EL (cell line): ENCODE measurements around the gene SBNO2.

Experiments
- DNase-seq: peaks from one replicate; pipeline ENCODE4 v3.0.0-alpha.2; 2016

The SBNO2 gene

GRCh38 chr19:1069009-1069779 lies 104.9 kb downstream of the SBNO2 start:
- DNase-seq: no peak

GRCh38 chr19:1068009-1069001 lies 105.8 kb downstream of the SBNO2 start:
- no peak for DNase-seq

GRCh38 chr19:1067341-1067957 lies 106.6 kb downstream of the SBNO2 start:
- no peak for DNase-seq

DNA sequence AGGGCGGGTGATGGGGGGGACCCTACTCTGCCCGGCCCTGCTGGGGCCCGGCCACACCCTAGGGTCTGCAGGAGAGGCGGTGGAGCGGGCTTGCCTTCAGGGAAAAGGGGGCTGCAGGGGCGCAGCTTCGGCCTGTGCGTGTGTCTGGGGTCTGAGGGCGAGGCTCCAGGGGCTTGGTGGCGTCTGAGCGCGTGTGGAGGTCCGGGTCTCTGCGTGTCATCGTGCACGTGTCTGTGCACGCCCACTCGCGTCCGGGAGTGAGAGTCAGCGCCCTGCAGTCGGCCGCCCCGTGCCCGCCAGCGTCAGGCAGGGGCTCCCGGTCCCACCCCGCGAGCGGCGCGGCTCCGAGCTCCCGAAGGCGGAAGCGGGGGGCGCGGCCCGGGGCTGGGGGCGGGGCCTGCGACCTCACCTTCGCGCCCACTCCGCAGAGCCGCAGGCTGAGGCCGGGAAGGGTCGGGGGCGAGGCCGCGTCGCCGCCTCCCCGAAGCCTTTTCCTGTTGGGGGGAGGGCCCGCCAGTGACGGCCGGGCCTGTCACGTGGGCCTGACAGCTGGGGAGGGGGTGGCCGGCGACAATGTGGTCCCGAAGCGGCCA lies 107.2 kb downstream of the SBNO2 start, which contains the start of gene ARHGAP45:
TSS of gene ARHGAP45 (plus strand) at position 420 of the 593 bp plus-strand sequence. CDS start 239 bp downstream, outside the sequence.
- no peak for DNase-seq

DNA sequence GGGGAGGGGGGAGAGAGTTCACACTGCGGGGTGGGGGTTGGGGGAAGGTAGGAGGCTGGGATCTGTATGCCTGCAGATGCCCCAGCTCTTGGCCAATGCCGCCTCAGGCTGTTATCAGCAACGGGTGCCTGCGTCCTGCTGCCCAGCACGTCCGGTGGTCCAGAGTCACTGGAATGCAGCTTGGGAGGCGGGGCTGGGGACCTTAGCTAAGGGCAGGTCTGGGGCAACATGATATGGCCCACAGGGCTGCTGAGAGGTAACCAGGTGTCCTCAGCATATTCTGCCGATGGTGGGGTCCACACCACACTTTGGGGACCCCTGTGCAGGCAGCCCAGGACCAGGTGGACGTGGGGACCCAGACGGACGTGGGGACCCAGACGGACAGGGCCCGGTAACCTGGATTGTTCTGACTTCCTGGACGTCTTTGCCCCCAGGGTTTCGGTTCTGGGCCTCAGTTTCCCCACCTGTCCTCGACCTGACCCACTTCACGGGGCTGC lies 107.8 kb downstream of the SBNO2 start:
- no peak for DNase-seq

GRCh38 chr19:1065606-1066109 lies 108.4 kb downstream of the SBNO2 start:
- no peak for DNase-seq

GRCh38 chr19:1064661-1065605 lies 109.1 kb downstream of the SBNO2 start:
- peak; percentile 65 for DNase-seq

- no peak for DNase-seq
Observed at GRCh38 chr19:1063909-1064660, 110.0 kb downstream of the SBNO2 start.

DNA sequence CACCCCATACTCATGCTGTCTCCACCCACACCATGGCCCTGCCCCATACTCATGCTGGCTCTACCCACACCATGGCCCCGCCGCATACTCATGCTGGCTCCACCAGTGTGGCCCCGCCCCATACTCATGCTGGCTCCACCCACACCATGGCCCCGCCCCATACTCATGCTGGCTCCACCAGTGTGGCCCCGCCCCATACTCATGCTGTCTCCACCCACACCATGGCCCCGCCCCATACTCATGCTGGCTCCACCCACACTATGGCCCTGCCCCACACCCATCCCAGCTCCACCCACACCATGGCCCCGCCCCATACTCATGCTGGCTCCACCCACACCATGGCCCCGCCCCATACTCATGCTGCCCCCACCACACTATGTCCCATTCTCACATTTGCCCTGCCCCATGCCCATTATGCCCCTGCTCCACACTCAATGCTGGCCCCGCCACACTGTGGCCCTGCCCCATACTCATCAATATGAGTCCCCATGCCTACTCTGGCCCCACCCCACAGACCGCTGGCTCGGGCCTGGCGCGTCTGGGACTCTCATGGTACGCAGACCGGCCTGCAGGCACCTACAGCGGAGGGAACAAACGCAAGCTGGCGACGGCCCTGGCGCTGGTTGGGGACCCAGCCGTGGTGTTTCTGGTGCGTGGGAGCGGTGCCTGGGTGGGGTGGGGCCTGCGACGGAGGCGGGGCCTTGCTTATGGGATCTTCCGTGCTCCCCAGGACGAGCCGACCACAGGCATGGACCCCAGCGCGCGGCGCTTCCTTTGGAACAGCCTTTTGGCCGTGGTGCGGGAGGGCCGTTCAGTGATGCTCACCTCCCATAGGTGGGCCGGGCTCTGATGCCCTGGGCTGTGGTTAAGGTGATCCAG lies 110.8 kb downstream of the SBNO2 start:
- DNase-seq: no peak

DNA sequence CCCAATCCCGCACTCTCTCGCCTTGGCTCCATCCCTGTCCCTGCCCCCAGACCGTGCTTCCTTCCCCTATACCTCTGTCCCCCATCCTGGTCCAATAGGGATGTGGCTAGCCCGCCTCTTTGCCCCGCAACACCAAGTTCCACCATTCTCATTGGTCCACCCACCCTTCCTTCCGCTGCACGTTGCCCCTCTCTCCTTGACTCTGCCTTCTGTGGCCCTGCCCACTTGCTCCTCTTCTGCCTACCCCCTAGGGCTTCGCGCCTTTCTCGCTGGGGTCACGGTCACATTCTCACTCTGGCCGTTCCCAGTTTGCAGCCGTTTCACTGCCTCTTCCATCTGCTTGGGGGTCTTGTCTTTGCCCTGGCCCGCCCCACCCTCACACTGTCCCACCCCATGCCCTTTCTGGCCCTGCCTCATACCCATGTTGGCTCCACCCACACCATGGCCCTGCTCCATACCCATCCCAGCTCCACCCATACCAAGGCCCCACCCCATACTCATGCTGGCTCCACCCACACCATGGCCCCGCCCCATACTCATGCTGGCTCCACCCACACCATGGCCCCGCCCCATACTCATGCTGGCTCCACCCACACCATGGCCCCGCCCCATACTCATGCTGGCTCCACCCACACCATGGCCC lies 111.6 kb downstream of the SBNO2 start:
- DNase-seq: no peak

GRCh38 chr19:1061987-1062386 lies 112.1 kb downstream of the SBNO2 start:
- DNase-seq: no peak

GRCh38 chr19:1060689-1061088 lies 113.4 kb downstream of the SBNO2 start:
- no peak for DNase-seq

DNA sequence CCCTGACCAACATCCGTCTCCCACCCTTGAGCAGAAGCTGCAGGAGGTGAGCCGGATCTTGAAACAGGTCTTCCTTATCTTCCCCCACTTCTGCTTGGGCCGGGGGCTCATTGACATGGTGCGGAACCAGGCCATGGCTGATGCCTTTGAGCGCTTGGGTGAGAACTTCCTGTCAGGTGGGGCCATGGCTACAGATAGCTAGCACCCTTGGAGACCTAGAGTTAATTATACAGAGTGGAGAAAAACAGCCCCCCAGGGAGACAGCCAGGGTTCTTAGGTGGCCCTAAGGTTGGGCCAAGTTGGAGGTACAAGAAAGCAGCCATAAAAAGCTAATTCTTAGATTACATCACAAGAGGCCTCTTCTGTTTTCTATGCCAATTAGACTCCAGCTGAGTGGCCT lies 116.0 kb downstream of the SBNO2 start:
- no peak for DNase-seq
